ENCODE data around the gene GNPTG.

GNPTG gene

GRCh38 chr16:1398826-1399581, 47.3 kb downstream of the GNPTG start:
- no peak for DNase-seq

- DNase-seq, result no peak
Observed at GRCh38 chr16:1401061-1401757, 49.5 kb downstream of the GNPTG start.

GRCh38 chr16:1401758-1402154, 50.0 kb downstream of the GNPTG start:
- DNase-seq, result no peak

GRCh38 chr16:1403036-1403435, 51.3 kb downstream of the GNPTG start:
- DNase-seq, result no peak

GRCh38 chr16:1403733-1404132, 52.0 kb downstream of the GNPTG start:
- DNase-seq, result no peak

- no peak for DNase-seq
Observed at GRCh38 chr16:1407753-1408152, 56.0 kb downstream of the GNPTG start.

- peak; percentile 94 to 95 for DNase-seq
Observed at GRCh38 chr16:1408171-1408837, 56.6 kb downstream of the GNPTG start.

GRCh38 chr16:1412847-1413246, 61.1 kb downstream of the GNPTG start:
- DNase-seq, result no peak

Data from activated CD4-positive, alpha-beta T cell treated with anti-CD3 and anti-CD28 coated beads, Interleukin-2, amount 50 U/mL, for 4 hours (primary cell).